ENCODE results near the gene PDLIM3.
"Not testable (repeated sequence)": the region's sequence is repeated elsewhere in the genome, so short reads cannot be mapped to it uniquely, and the experiment has no call there.

The PDLIM3 gene

GRCh38 chr4:185552254-185552653 is 16.9 kb upstream of the PDLIM3 start:
- DNase-seq, result no peak

- no peak for DNase-seq
These were observed 15.6 kb upstream of the PDLIM3 start for GRCh38 chr4:185550933-185551332.

- DNase-seq, result no peak
These were observed 13.9 kb upstream of the PDLIM3 start for GRCh38 chr4:185549095-185549639.

- DNase-seq, result no peak
These were observed 13.3 kb upstream of the PDLIM3 start for GRCh38 chr4:185548587-185548986.

GRCh38 chr4:185546335-185546734 is 11.0 kb upstream of the PDLIM3 start:
- no peak for DNase-seq

- DNase-seq, result no peak
These were observed 7.5 kb upstream of the PDLIM3 start for GRCh38 chr4:185542626-185543315.

- DNase-seq, result no peak
These were observed 6.0 kb upstream of the PDLIM3 start for GRCh38 chr4:185541251-185541727.

- no peak for DNase-seq
These were observed 5.3 kb upstream of the PDLIM3 start for GRCh38 chr4:185540487-185541120.

- DNase-seq, result no peak
These were observed 4.7 kb upstream of the PDLIM3 start for GRCh38 chr4:185540040-185540439.

- DNase-seq, result no peak
These were observed 3.5 kb upstream of the PDLIM3 start for GRCh38 chr4:185538806-185539205.

GRCh38 chr4:185536411-185536709 is 1.1 kb upstream of the PDLIM3 start:
- DNase-seq, result no peak

GRCh38 chr4:185535612-185536410 is 504 bp upstream of the PDLIM3 start:
- DNase-seq, result no peak

- DNase-seq, result no peak
These were observed 819 bp downstream of the PDLIM3 start for GRCh38 chr4:185534511-185534865.

GRCh38 chr4:185532795-185533324 is 2.4 kb downstream of the PDLIM3 start:
- DNase-seq, result no peak

GRCh38 chr4:185532293-185532692 is 3.0 kb downstream of the PDLIM3 start:
- no peak for DNase-seq

- DNase-seq, result not testable (repeated sequence)
These were observed 3.7 kb downstream of the PDLIM3 start for GRCh38 chr4:185531654-185532053.

GRCh38 chr4:185529413-185529812 is 5.9 kb downstream of the PDLIM3 start:
- no peak for DNase-seq

GRCh38 chr4:185524888-185525863 is 10.1 kb downstream of the PDLIM3 start:
- no peak for DNase-seq

- DNase-seq, result no peak
These were observed 11.4 kb downstream of the PDLIM3 start for GRCh38 chr4:185523862-185524261.

- no peak for DNase-seq
These were observed 12.9 kb downstream of the PDLIM3 start for GRCh38 chr4:185522451-185522850.

GRCh38 chr4:185520119-185520518 is 15.2 kb downstream of the PDLIM3 start:
- DNase-seq, result no peak

GRCh38 chr4:185518494-185518893 is 16.8 kb downstream of the PDLIM3 start:
- DNase-seq, result no peak
